MCF 10A (cell line): ENCODE results near the gene ZNHIT1. TPM values are rescaled to one million over a fixed set of nuclear protein-coding genes. Genes with fewer than 3 reads are reported as not detected.

ENCODE experiments used
- BruUV-seq: library from RNA; stranded (reverse); fragments of 400-500 nt; replicated peaks from 2 replicates; lab custom pipeline; 2021; lab: Mats Ljungman, UMichigan
- CTCF ChIA-PET: fragments of 300-600 bp; sonication (Branson Sonifier 250); formaldehyde crosslinking; extraction: SDS; loops from one replicate; lab custom pipeline; 2021; ENCODE audit warnings: antibody characterized with exemption, inconsistent platforms; lab: Yijun Ruan, JAX
- POLR2A ChIA-PET: fragments of 300-600, 350-650 bp; sonication (Branson Sonifier 250); formaldehyde crosslinking; extraction: SDS; loops from one replicate; lab custom pipeline; 2020; ENCODE audit warnings: antibody characterized with exemption, inconsistent platforms; lab: Yijun Ruan, JAX
- DNase-seq: peaks from one replicate; pipeline ENCODE4 v3.0.0-alpha.2; 2018; ENCODE audit not compliant: unreplicated experiment
- H3K27ac Mint-ChIP-seq: one replicate; pipeline ENCODE4 v1.8.0; 2022; ENCODE audit warnings: mild to moderate bottlenecking, low read depth, mixed read lengths; ENCODE audit not compliant: unreplicated experiment
- H3K27me3 Mint-ChIP-seq: one replicate; pipeline ENCODE4 v1.8.0; 2022; ENCODE audit warnings: mixed read lengths; ENCODE audit not compliant: insufficient read depth, unreplicated experiment
- H3K36me3 Mint-ChIP-seq: one replicate; pipeline ENCODE4 v1.8.0; 2022; ENCODE audit warnings: mild to moderate bottlenecking, moderate library complexity, mixed read lengths; ENCODE audit not compliant: insufficient read depth, unreplicated experiment
- H3K4me1 Mint-ChIP-seq: one replicate; pipeline ENCODE4 v1.8.0; 2022; ENCODE audit warnings: mixed read lengths; ENCODE audit not compliant: insufficient read depth, unreplicated experiment
- H3K4me3 Mint-ChIP-seq: one replicate; pipeline ENCODE4 v1.8.0; 2022; ENCODE audit warnings: mild to moderate bottlenecking, moderate library complexity, mixed read lengths; ENCODE audit not compliant: unreplicated experiment
- H3K9me3 Mint-ChIP-seq: one replicate; pipeline ENCODE4 v1.8.0; 2022; ENCODE audit warnings: mixed read lengths; ENCODE audit not compliant: unreplicated experiment
- CTCF ChIP-seq: fragments of 200-600 bp; IDR thresholded peaks from one replicate; pipeline ENCODE4 v1.8.0; 2022; ENCODE audit warnings: antibody characterized with exemption, mild to moderate bottlenecking; ENCODE audit not compliant: unreplicated experiment
- intact Hi-C: fragments of 100-400 bp; cut with micrococcal nuclease; formaldehyde crosslinking; loops from 2 replicates; pipeline ENCODE4 v1.14.1; 2022
- total RNA-seq: library from RNA; stranded (reverse); gene quantifications from 2 replicates; pipeline ENCODE4 v1.2.3, GENCODE V29; 2022

Gene ZNHIT1
- total RNA-seq, 1 experiment from 2014 or later, result 63.9 TPM

GRCh38 chr7:101241443-101242349 is 23.7 kb downstream of the ZNHIT1 start:
- H3K4me3 Mint-ChIP-seq, result peak overlapping the region; percentile 31
- intact Hi-C loops, result loop anchor here (5.0 kb wide), 1 partner anchor 41 kb away; no protein-coding TSS in a partner anchor
- POLR2A ChIA-PET, result interaction anchor here (0.6 to 1.5 kb wide), 5 partner anchors 10 to 116 kb away, joined by 3 to 5 read pairs (median 4); partner anchors contain the start of genes PLOD3 and ZNHIT1
- CTCF ChIA-PET, result interaction anchor here (0.6 to 1.1 kb wide), 3 partner anchors 24 to 1188 kb away, joined by 3 to 4 read pairs (median 3); partner anchors contain the start of genes PLOD3 and ZNHIT1
- peak overlapping the region; percentile 54 for H3K27ac Mint-ChIP-seq
- peaks cover 35% of the 10 kb centered on the region for H3K36me3 Mint-ChIP-seq
- peak; percentile 56 for DNase-seq
- no peaks in the 10 kb centered on the region for H3K9me3 Mint-ChIP-seq
- BruUV-seq, result no TSS peak
- no peaks in the 10 kb centered on the region for H3K27me3 Mint-ChIP-seq
- TF ChIP-seq CTCF, result no peak
- no peaks in the 10 kb centered on the region for H3K4me1 Mint-ChIP-seq

GRCh38 chr7:101243646-101244374 is 25.8 kb downstream of the ZNHIT1 start:
- no peak for TF ChIP-seq CTCF
- Mint-ChIP-seq H3K27me3 (no peaks in the 10 kb centered on the region), H3K27ac (peak overlapping the region; percentile 97), H3K4me1 (peaks cover 5% of the 10 kb centered on the region), H3K4me3 (peak overlapping the region; percentile 80), H3K36me3 (peaks cover 54% of the 10 kb centered on the region), H3K9me3 (no peaks in the 10 kb centered on the region)
- no peak for DNase-seq
- intact Hi-C loops, result loop anchor here (1.0 to 5.0 kb wide), 3 partner anchors 26 to 100 kb away; partner anchors contain the start of gene ZNHIT1
- ChIA-PET CTCF (interaction anchor here (0.5 to 4.5 kb wide), 30 partner anchors 10 to 551 kb away, joined by 3 to 55 read pairs (median 5); partner anchors contain the start of genes PLOD3, VGF and ZNHIT1), POLR2A (interaction anchor here (0.6 to 4.4 kb wide), 18 partner anchors 8 to 814 kb away, joined by 3 to 78 read pairs (median 6); partner anchors contain the start of genes IFT22, MEPCE, PLOD3 and POP7)
- no TSS peak for BruUV-seq

- peak within 1 kb of the TSS; percentile 97 for H3K27ac Mint-ChIP-seq
- ChIA-PET CTCF (interaction anchor here (0.5 to 4.5 kb wide), 30 partner anchors 9 to 552 kb away, joined by 3 to 55 read pairs (median 5); partner anchors contain the start of genes PLOD3, VGF and ZNHIT1), POLR2A (interaction anchor here (0.6 to 4.4 kb wide), 20 partner anchors 8 to 378 kb away, joined by 3 to 78 read pairs (median 5); partner anchors contain the start of genes IFT22, PLOD3, SERPINE1 and TRIM56)
- no TSS peak for BruUV-seq
- intact Hi-C loops, result loop anchor here (1.0 to 5.0 kb wide), 3 partner anchors 26 to 100 kb away; partner anchors contain the start of gene ZNHIT1
- peak; percentile 76 for TF ChIP-seq CTCF
- peaks cover 5% of the 10 kb centered on the region for H3K4me1 Mint-ChIP-seq
- DNase-seq, result peak; percentile 87
- H3K9me3 Mint-ChIP-seq, result no peaks in the 10 kb centered on the region
- H3K36me3 Mint-ChIP-seq, result peaks cover 52% of the 10 kb centered on the region
- H3K27me3 Mint-ChIP-seq, result no peaks in the 10 kb centered on the region
- H3K4me3 Mint-ChIP-seq, result peak within 1 kb of the TSS; percentile 80
Measured at GRCh38 chr7:101244375-101245146, 26.6 kb downstream of the ZNHIT1 start, which contains the start of gene FIS1. TSS of gene FIS1 (minus strand) at chr7:101245081. CDS start at chr7:101245004, 77 bp downstream.
